ENCODE data around the gene ZSWIM5.
"Not testable (repeated sequence)": the region's sequence is repeated elsewhere in the genome, so short reads cannot be mapped to it uniquely, and the experiment has no call there.

ZSWIM5 gene

DNA sequence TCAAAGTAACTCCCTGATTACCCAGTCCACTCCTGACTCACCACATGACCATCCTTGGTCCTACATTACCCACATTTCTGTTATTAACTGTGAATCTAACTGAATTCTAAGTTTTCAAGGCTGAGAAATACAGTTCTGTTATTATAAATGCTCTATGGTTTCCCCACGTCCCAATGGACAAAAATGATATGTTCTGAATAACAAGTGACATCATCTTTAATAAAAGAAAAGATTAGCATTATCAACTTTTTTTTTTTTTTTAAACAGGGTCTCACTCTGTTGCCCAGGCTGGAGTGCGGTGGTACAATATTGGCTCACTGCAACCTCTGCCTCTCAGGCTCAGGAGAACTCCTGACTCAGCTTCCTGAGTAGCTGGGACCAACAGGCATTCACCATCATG lies 59.6 kb downstream of the ZSWIM5 start:
- no peak for DNase-seq (ENCODE audit: low read depth, low spot score)

DNA sequence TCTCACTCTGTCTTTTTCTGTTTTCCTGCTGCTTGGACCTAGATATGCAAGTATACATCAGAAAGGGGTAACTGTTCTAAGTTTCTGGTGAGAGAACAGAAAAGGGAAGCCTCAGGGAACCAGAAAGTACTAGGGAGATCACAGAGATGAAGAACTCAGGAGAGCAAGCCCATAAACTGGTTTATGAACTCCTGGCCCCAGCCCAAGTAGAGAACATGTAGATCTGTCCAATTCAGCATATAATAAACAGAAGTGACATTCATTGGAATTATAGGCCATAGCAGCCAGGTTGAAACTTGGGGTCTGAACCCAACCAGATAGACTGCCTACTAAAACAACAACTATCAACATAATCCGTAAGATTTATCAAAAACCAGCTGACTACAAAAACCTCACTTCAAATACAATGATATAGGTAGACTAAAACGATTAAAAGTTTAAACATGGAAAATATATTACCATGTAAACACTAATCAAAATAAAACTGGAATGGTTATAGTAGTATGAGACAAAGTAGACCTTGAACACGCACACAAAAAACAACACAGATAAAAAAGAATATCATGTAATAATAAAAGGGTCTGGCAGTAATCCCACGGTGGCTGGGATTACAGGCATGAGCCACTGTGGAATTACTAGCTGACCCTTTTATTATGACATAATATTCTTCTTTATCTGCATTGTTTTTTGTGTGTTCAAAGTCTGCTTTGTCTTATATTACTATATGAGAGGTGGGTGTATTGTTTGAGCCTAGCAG lies 65.0 kb downstream of the ZSWIM5 start:
- DNase-seq (ENCODE audit: low read depth, low spot score): no peak

DNA sequence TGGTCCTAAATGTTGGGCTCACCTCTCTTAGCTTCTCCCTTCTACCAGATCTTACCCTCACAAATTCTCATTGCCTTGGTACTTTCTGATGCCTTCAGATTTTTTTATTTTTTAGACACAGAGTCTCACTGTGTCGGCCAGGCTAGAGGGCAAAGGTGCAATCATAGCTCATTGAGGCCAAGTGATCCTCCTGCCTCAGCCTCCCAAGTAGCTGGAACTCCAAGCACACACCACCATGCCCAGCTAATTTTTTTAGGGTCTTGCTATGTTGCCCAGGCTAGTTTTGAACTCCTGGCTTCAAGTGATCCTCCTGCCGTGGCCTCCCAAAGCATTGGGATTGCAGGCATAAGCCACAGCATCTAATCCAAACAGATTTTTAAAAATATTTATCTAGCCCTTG lies 69.4 kb downstream of the ZSWIM5 start:
- DNase-seq (ENCODE audit: low read depth, low spot score): no peak

DNA sequence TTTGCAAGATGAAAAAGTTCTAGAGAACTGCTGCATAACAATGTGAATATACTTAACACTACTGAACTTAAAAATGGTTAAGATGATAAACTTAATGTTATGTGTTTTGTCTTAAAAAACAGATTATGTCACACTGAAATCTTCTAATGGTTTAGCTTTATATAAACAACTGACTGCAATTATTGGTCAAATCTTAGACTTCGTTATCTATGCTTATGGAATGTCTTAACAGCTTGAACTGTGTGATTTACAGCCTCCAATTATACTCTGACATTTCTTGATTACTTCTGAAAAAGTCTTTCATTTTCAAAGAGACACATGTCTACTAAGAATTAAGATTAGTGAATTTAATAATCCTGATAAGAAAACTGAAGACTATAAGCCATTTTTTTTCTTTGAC lies 71.1 kb downstream of the ZSWIM5 start:
- no peak for DNase-seq (ENCODE audit: low read depth, low spot score)

DNA sequence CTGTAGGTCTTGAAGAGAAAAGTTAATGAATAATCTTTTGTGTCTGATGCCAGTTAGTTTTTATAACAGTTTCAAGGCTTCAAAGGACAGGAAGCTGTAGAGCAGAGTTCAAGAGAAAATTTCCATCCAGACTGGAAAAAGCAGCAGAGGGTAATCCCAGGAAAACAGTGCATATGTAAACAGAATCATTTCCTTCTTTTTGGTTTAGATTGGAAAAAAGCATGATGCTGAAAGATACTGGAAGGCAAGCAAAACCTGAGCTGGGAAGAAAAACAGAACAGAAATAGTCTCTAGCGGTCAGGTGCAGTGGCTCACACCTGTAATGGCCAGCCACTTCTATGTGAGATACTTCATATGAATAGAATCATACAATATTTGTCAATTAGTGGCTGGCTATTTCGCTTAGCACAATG lies 71.9 kb downstream of the ZSWIM5 start:
- no peak for DNase-seq (ENCODE audit: low read depth, low spot score)

DNA sequence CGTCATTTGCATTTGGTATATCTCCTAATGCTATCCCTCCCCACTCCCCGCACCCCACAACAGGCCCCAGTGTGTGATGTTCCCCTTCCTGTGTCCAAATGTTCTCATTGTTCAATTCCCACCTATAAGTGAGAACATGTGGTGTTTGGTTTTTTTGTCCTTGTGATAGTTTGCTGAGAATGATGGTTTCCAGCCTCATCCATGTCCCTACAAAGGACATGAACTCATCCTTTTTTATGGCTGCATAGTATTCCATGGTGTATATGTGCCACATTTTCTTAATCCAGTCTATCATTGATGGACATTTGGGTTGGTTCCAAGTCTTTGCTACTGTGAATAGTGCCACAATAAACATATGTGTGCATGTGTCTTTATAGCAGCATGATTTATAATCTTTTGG lies 73.7 kb downstream of the ZSWIM5 start:
- not testable (repeated sequence) for DNase-seq (ENCODE audit: low read depth, low spot score)

DNA sequence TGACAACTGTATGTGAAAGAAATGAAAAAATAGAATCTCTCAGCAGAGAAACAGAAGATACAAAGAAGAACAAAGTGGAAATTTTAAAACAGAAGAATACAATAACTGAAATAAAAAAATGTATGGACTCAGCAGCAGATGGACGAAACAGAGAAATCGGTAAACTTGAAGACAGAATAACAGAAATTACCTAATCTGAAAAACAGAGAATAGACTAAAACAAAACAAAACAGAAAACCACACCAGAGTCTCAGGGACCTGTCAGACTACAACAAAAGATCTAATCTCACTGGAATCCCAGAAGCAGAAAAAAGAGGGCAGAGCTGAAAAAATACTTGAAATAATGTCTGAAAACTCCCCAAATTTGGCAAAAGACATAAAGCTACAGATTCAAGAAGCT lies 83.0 kb downstream of the ZSWIM5 start:
- DNase-seq (ENCODE audit: low read depth, low spot score): no peak

DNA sequence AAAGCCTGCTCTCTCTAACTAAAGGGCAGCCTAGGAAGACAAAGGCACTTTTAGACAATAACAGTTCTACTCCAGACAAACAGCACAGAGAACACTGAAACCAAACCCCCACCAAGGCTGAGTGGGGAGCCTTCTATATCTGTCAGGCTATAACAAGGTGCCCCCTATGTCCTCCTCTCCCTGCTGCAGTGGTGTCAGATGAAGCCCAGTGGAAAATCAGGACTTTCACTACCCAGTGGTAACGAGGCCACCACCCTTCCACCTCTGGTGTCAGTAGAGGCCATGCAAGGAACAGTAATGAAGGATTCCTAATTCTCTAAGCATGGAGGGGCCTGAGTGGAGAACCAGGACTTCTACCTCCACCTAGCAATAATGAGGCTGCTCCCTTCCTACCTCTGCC lies 83.7 kb downstream of the ZSWIM5 start:
- no peak for DNase-seq (ENCODE audit: low read depth, low spot score)

DNA sequence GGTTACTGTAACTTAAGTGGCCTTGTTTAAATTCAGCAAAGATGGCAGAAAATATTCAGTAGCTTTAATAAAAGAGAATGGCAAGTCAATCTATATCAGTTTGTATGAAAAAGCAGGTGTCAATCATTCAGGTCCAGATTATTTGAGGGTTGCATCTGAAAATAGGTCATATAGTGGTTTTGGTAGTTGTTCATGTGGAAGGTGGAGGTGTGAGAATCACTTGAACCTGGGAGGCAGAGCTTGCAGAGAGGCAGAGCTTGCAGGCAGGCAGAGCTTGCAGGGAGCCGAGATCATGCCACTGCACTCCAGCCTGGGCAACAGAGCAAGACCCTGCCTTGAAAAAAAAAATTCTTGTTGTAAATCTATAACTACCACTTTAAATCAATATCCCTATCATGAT lies 88.6 kb downstream of the ZSWIM5 start:
- no peak for DNase-seq (ENCODE audit: low read depth, low spot score)

DNA sequence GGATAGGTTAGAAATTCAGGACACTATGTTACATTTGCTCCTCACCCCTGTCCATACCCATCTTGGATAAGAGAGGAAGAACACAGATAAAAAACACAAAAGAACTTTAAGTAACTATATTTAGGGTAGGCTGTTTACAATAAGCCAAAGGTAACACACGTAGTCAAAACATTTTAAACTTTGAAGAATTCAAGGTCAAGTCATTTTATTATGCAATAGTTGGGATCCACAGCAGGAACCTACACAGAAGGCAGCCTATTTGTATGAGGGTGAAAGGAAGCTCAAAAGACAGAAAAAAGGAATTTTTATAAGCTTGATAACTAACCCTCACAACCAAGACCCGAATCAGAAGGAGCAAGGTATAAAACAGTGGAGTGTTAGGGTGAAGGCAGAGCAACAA lies 89.6 kb downstream of the ZSWIM5 start:
- no peak for DNase-seq (ENCODE audit: low read depth, low spot score)

DNA sequence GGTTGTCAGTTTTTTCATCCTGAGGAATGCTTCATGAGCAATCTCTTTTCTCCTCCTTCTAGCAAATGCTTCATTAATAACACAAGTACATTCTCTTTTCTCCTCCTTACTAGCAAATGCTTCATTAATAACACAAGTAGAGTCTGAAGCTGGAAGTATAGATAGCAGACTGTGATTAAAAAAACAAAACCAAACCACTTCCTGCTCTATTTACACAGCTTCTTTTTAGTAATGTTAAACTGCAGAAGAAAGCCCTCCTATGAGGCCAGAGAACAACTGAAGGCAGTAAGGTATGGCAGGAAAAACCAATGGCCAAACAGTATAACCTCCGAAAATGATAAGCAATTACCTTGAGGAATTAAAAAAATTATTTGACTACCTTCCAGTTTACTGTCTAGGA lies 90.1 kb downstream of the ZSWIM5 start:
- DNase-seq (ENCODE audit: low read depth, low spot score): no peak

DNA sequence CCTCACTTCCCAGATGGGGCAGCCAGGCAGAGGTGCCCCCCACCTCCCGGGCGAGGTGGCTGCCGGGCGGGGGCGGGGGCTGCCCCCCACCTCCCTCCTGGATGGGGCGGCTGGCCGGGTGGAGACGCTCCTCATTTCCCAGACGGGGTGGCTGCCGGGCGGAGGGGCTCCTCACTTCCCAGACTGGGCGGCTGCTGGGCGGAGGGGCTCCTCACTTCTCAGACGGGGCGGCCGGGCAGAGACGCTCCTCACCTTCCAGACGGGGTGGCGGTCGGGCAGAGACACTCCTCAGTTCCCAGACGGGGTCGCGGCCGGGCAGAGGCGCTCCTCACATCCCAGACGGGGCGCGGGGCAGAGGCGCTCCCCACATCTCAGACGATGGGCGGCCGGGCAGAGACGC lies 91.2 kb downstream of the ZSWIM5 start:
- DNase-seq (ENCODE audit: low read depth, low spot score): not testable (repeated sequence)

DNA sequence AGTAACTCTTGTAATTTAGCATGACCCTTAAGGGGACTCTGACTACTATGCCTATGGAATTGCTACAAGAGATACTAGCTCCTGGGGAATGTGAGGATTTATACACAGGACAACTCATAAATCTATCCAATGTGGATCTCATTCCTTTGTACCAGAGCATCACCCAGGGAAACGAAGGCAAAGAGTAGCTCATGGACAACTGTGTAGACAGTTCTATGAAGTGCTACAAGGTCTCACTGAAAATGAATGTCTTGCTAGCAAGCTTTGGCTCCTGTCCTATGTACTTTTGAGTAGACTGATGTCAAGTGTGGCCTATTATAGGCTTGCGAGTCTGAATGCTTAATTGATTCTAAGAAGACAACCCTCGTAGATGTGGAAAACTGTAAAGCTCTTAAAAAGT lies 93.7 kb downstream of the ZSWIM5 start:
- DNase-seq (ENCODE audit: low read depth, low spot score): no peak

DNA sequence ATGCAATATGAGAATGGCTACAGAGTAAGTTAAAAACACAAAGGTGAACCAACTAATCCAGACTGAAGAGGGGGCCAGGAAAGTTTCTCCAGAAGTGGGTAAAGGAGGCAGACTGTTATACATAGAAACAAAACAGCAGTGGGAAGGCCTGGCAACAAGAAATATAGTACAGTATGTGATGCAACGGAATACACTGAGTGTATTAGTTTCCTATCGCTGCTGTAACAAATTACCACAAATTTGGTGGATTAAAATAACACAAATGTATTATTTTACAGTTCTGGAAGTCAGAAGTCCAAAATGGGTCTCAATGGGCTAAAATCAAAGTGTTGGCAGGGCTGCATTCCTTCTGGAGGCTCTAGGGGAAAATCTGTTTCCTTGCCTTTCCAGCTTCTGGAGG lies 95.2 kb downstream of the ZSWIM5 start:
- DNase-seq (ENCODE audit: low read depth, low spot score): no peak

DNA sequence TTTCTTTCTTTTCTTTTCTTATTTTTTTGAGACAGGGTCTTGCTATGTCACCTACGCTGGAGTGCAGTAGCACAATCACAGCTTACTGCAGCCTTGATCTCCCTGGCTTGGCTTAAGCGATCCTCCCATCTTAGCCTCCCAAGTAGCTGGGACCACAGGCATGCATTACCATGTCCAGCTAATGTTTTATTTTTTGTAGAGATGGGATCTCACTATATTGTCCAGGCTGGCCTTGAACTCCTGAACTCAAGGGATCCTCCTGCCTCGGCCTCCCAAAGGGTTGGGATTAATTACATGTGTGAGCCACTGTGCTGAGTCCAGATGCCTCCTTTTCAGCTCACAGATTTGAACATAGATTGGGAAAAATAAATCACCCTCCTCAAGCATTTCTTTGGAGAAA lies 98.6 kb downstream of the ZSWIM5 start:
- no peak for DNase-seq (ENCODE audit: low read depth, low spot score)

DNA sequence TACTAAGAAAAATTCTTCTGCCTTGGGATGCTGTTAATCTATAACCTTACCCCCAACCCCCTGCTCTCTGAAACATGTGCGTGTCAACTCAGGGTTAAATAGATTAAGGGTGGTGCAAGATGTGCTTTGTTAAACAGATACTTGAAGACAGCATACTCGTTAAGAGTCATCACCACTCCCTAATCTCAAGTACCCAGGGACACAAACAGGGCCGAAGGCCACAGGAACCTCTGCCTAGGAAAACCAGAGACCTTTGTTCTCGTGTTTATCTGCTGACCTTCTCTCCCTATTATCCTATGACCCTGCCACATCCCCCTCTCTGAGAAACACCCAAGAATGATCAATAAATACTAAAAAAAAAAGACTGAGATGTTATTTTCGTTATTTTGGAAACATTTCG lies 99.5 kb downstream of the ZSWIM5 start:
- DNase-seq (ENCODE audit: low read depth, low spot score): not testable (repeated sequence)

DNA sequence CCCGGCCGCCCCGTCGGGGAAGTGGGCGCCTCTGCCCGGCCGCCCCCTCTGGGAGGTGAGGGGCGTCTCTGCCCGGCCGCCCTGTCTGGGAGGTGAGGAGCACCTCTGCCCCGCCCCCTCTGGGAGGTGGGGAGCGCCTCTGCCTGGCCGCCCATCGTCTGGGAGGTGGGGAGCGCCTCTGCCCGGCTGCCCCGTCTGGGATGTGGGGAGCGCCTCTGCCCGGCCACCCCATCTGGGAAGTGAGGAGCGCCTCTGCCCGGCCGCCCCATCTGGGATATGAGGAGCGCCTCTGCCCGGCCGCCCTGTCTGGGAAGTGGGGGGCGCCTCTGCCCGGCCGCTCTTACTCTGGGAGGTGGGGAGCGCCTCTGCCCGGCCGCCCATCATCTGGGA lies 100.3 kb downstream of the ZSWIM5 start:
- DNase-seq (ENCODE audit: low read depth, low spot score): not testable (repeated sequence)

DNA sequence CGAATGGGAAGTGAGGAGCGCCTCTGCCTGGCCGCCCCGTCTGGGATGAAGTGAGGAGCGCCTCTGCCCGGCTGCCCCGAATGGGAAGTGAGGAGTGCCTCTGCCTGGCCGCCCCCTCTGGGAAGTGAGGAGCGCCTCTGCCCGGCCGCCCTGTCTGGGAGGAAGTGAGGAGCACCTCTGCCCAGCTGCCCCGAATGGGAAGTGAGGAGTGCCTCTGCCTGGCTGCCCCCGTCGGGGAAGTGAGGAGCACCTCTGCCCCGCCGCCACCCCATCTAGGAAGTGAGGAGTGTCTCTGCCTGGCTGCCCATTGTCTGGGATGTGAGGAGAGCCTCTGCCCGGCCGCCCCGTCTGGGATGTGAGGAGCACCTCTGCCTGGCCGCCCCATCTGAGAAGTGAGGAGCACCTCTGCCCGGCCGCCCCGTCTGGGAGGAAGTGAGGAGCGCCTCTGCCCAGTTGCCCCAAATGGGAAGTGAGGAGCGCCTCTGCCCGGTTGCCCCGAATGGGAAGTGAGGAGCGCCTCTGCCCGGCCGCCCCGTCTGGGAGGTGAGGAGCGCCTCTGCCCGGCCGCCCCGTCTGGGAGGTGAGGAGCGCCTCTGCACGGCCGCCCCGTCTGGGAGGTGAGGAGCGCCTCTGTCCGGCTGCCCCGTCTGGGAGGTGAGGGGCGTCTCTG lies 100.8 kb downstream of the ZSWIM5 start:
- not testable (repeated sequence) for DNase-seq (ENCODE audit: low read depth, low spot score)

DNA sequence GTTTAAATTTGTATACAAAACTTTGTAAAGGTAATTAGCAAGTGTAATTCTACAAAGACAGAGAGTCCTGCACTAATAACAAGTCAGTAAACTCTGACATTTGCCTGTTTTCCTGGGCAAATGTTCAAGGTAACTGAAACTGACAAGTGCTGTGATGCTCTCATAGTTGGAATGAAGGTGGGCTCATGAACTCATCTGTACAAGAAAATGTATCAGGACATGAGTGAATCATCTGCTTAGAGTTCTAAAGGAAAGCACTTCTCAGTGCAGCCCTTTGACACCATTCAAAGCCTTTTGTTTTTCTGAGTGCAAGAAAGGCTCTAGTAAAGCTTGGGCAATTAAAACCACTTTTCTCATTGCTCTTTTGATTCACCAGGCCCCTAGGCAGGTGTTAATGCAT lies 102.9 kb downstream of the ZSWIM5 start:
- no peak for DNase-seq (ENCODE audit: low read depth, low spot score)

DNA sequence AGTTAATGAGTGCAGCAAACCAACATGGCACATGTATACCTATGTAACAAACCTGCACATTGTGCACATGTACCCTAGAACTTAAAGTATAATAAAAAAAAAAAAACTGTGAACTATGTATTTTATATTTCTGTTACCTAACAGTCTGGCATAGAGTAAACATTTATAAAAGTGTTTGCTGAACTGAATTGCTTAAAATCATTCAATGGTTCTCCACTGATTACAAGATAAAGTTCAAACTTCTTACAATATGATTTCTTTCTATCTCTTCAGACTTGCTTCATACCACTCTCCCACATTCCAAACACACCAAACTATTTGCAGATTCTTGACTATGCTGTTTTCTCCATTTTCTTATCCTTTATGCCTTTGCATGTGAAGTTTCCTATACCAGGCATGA lies 104.5 kb downstream of the ZSWIM5 start:
- DNase-seq (ENCODE audit: low read depth, low spot score): no peak

DNA sequence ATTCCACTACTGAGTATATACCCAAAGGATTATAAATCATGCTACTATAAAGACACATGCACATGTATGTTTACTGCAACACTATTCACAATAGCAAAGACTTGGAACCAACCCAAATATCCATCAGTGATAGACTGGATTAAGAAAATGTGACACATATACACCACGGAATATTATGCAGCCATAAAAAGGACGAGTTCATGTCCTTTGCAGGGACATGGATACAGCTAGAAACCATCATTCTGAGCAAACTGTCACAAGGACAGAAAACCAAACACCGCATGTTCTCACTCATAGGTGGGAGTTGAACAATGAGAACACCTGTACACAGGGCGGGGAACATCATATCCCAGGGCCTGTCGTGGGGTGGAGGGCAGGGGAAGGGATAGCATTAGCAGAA lies 104.9 kb downstream of the ZSWIM5 start:
- DNase-seq (ENCODE audit: low read depth, low spot score): not testable (repeated sequence)

DNA sequence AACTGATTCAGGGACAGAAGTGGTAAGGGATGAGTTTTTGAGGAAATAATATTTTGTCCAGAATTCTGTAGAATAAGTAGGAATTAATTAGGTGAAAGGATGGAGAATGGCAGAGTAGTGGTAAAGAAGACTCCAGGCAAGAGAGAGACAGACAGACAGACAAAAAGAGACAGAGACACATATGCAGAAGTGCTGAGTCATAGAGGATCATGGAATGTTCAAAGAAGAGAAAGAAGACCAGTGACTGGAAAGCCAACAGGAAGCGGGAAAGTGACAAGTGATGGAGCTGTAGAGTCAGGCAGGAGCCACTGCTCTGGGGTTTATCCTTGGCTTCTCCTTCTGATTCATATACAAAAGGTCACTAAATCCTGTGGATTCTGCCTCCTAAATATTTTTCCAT lies 108.5 kb downstream of the ZSWIM5 start:
- DNase-seq (ENCODE audit: low read depth, low spot score): no peak

DNA sequence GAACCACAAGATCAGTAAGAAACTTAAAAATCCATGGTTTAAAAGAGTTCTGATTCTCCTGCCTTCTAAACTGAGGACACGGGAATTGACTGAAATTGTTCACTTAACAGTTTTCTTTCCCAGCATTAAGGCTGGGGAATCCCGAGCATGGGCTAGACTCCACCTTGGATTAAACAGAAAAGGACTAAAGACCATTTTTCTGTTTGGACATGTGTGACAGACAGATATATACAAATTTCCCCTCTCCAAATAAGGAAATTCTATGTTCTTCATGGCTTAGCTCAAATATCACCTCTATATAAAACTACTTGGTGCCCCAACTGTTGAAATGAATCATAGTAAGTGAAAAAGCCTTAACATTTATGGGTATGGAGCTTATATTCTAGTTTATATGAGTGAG lies 109.3 kb downstream of the ZSWIM5 start:
- DNase-seq (ENCODE audit: low read depth, low spot score): no peak

DNA sequence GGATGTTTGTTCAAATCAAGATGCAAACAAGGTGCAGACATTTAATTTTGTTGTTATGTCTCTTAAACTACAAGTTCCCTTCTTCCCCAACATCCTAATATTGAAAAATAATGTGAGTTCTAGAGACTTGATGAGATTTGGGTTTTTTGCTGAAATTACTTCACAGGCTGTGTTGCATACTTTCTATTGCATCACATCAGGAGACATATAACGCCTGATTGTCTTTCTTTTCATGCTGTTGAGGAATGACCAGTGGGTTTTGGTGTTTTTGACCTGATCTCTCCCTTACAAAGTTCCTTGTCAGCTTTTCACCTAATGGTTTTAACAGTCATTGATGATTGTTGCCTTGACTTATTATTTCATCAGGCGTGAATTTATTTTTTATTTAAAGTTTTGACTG lies 111.0 kb downstream of the ZSWIM5 start:
- DNase-seq (ENCODE audit: low read depth, low spot score): no peak
